Lower leg skin (tissue), 3 donors: Measurements from ENCODE around the gene RPLP2.

ENCODE experiments used
- POLR2A ChIP-seq, 2 donors: fragments of 450-650 bp; IDR thresholded peaks; one replicate each; pipeline ENCODE4 v1.6.1; 2016 to 2017; ENCODE audit warnings: antibody characterized with exemption in 2 of 2, mild to moderate bottlenecking in 1 of 2, moderate library complexity in 1 of 2
- TF ChIP-seq, protein P1 (sequence below), 3 donors: fragments of 450-650 bp; IDR thresholded peaks; one replicate each; pipeline ENCODE4 v1.5.1; 2016; ENCODE audit warnings: antibody characterized with exemption in 3 of 3, mild to moderate bottlenecking in 3 of 3, moderate library complexity in 2 of 3

DNA sequence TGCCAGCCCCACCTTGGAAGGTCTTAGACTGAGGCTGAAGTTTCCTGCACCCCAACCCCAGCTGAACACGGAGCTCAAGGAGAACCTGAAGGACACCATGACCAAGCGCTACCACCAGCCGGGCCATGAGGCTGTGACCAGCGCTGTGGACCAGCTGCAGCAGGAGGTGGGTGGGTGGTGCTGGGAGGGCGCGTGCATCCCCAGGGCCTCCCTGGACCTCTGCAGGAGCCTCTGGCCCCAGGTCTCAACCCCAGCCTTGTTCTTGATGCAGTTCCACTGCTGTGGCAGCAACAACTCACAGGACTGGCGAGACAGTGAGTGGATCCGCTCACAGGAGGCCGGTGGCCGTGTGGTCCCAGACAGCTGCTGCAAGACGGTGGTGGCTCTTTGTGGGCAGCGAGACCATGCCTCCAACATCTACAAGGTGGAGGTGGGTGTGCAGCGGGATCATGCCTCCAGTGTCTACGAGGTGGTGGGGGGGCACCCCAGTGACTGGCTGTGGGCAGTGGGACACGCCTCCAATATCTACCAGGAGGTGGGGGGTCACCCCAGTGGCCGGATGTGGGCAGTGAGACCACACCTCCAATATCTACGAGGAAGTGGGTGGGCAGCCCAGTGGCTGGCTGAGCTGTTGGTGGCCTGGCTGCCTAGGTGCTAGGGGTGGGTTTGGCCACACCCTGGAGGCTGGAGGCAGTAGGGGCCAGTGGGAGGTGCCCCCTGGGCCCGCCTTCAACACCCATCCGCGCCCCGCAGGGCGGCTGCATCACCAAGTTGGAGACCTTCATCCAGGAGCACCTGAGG lies 27.6 kb downstream of the RPLP2 start:
- TF ChIP-seq, protein P1, sequence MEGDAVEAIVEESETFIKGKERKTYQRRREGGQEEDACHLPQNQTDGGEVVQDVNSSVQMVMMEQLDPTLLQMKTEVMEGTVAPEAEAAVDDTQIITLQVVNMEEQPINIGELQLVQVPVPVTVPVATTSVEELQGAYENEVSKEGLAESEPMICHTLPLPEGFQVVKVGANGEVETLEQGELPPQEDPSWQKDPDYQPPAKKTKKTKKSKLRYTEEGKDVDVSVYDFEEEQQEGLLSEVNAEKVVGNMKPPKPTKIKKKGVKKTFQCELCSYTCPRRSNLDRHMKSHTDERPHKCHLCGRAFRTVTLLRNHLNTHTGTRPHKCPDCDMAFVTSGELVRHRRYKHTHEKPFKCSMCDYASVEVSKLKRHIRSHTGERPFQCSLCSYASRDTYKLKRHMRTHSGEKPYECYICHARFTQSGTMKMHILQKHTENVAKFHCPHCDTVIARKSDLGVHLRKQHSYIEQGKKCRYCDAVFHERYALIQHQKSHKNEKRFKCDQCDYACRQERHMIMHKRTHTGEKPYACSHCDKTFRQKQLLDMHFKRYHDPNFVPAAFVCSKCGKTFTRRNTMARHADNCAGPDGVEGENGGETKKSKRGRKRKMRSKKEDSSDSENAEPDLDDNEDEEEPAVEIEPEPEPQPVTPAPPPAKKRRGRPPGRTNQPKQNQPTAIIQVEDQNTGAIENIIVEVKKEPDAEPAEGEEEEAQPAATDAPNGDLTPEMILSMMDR (IDR thresholded peaks at IDR 0.05): no peak
- no peak for TF ChIP-seq POLR2A (IDR thresholded peaks at IDR 0.05)
